NCI-H748 (cell line): ENCODE results near the gene PITPNC1.
A peak's percentile ranks its signal among the peaks of the same experiment; 100 is the strongest.
"Not testable (repeated sequence)": the region's sequence is repeated elsewhere in the genome, so short reads cannot be mapped to it uniquely, and the experiment has no call there.

Experiments used
- DNase-seq: peaks from one replicate; lab custom pipeline; 2025; ENCODE audit not compliant: unreplicated experiment; lab: John Stamatoyannopoulos, UW

PITPNC1 gene

DNA sequence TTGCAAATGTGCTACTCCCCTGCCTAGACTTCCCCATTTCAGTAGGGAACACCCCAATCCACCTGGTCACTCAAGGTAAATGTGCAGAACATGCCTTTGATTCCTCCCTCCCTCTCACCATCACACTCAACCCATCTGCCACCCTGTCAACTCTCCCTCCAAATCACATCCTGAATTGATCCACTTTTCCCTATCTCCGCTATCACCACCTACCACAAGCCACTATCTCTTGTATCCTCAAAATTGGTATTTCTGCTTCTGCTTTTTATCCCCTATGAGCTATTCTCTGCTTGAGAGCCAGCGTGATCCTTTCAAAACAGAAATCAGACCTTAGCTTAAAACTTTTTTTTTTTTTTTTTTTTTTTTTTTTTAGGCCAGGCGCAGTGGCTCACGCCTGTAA, 335.3 kb downstream of the PITPNC1 start:
- no peak for DNase-seq

DNA sequence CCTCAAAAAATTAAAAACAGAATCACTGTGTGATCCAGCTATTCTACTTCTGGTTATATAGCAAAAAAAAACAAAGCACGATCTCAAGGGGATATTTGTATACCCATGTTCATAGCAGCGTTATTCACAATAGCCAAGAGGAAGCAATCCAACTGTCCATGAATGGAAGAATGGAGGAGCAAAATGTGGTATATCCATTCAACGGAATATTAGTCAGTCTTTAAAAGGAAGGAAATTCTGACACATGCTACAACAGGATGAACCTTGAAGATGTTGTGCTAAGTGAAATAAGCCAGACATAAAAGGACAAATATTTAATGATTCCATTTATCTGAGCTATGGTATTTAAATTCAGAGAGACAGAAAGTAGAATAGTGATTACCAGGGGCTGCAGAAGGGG, 336.1 kb downstream of the PITPNC1 start:
- no peak for DNase-seq

DNA sequence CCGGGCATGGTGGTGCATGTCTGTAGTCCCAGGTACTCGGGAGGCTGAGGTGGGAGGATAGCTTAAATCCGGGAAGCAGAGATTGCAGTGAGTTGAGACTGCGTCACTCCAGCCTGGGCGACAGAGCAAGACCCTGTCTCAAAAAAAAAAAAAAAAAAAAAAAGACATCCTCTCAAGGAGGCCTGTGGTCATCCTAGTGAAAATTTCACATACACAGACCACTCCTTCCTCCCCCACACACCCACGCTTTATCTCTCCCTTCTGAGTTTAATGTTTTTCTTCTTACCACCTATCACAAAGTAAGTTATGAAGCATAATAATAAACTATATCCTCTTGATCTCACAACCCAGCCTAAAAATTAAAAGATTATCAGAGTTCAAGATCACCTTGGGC, 339.3 kb downstream of the PITPNC1 start:
- no peak for DNase-seq

DNA sequence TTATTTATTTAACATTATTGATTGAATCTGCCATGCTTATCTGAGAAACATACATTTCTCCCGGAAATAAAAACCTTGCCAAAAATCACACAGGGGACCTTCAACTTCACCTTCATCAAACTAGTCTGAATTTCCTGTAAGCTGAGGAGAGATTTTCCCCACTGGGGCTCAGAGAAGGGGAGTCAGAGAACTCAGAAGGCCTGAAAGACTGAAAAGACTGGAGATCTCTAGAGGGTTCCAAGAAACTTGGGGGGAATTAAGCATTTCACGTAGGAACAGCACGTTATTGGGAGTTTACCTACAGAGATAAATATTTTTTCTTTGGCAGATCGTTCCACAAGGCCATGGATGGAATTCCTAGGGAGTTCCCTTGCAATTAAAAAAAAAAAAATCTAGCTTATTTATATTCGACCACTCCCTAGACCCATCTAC, 340.1 kb downstream of the PITPNC1 start:
- DNase-seq, result no peak

DNA sequence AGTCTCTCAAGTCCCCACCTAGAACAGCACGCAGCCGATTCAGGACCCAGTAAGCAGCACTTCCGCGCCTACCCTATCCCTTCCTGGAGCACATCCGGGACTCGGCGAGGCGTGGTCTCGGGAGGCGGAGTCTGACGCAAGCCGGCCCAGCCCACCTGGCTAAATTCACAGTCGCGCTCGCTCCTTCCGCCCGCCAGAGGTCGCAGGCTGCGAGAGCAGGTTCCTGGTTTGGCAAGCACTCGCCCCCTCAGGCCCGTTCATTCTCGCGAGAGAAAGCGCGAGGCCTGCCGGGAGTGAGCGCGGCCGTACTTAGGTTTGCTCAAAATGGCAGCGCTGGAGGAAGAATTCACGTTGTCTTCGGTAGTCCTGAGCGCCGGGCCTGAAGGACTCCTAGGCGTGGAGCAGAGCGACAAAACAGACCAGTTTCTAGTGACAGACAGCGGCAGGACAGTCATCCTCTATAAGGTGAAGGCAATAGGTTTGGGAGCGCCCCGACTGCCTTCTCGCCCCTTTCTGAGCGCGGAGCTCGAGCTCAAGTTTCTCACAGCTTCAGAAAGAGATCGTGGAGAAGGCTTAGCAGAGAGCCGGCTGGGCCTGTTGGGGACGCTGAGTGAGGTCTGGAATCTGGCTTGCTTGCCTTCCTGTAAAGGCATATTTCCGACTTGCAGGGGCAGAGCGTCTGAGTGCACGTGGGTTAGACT, 340.7 kb downstream of the PITPNC1 start, which contains the start of gene NOL11:
Gene NOL11, plus strand, starts transcription at position 313 of the 701 bp plus-strand sequence. Its CDS starts 12 bp downstream, at position 325.
- DNase-seq, result peak; percentile 98

DNA sequence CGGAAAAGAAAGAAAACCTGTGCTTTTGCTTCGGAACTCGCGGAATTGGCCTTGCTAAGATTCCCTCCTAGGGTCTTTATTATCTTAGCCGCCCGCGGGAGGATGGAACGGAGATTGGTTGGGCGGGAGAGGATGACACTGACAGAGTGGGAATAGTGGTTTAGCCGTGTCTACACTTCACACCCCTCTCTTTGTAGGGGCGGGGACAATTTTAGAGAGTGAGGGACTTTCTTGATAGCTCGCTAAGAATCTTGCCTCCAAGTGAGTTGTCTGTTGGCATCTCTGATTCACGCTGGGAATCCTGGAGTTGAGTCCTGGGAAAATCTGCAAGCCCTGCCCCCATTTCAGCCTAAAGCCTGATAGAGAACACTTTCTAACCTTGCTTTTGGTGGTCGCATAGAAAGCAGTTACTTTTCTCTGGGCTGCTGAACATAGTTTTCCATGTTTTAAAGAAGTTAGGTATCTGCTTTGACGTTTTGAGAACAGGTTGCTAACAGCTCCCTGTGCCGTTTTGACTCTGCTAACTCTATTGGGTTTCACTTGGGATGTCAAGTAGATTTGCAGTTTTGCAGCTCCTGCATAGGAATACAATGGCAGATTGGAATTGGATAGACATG, 341.4 kb downstream of the PITPNC1 start:
- peak; percentile 67 for DNase-seq

DNA sequence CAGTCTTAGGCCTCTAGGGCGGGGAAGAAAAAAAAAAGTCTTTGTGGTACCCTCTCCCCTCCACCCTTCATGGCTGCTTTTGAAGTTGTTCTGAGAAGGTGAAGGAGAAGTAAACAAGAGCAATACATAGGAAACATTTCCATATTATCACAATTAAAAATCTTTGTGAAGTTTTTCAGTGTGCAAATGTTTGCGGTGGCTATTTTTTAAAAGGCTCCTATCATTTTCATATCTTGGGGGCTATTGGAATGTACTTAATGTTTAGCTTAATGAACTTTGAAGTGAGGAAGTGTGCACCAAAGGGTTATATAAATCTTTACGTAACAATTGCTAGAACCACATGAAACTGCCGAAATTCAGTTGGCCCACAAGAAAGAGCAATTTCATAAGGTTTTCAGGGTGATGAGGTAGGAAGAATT, 348.3 kb downstream of the PITPNC1 start:
- no peak for DNase-seq

DNA sequence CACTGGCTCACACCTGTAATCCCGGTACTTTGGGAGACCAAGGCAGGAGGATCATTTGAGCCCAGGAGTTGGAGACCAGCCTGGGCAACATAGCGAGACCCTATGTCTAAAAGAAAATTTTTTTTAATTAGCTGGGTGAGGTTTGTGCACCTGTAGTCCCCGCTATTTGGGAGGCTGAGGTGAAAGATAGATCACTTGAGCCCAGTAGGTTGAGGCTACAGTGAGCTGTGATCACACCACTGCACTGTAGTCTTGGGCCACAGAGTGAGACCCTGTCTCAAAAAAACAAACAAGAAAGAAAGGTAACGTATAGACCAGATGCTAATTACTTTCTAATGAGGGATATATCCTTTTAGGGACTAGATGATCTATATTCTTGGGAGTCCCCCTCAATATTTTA, 348.7 kb downstream of the PITPNC1 start:
- no peak for DNase-seq

DNA sequence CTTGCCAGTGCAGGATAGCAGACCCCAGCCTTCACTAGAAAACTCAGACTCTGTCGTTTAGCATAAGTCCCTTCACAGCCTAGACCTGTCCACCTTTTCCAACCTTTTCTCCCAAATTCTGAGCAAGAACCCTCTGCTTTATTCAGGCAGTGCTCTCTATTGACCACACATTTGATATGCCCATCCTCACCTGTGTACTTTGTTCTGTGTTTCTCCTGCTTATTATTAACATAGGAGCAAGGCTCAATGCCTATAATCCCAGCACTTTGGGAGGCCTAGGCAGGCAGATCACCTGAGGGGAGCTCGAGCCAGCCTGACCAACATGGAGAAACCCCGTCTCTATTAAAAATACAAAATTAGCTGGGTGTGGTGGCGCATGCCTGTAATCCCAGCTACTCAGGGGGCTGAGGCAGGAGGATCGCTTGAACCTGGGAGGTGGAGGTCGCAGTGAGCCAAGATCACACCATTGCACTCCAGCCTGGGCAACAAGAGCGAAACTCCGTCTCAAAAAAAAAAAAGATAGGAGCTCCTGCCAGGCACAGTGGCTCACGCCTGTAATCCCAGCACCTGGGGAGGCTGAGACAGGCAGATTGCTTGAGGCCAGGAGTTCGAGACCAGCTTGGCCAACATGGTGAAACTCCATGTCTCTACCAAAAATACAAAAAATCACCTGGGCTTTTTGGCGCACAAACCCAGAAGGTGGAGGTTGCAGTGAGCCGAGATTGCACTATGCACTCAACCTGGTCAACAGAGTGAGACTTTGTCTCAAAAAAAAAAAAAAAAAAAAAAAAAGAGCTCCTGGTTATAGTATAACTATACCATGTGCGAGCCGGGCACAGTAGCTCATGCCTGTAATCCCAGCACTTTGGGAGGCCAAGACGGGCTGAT, 350.3 kb downstream of the PITPNC1 start:
- not testable (repeated sequence) for DNase-seq

DNA sequence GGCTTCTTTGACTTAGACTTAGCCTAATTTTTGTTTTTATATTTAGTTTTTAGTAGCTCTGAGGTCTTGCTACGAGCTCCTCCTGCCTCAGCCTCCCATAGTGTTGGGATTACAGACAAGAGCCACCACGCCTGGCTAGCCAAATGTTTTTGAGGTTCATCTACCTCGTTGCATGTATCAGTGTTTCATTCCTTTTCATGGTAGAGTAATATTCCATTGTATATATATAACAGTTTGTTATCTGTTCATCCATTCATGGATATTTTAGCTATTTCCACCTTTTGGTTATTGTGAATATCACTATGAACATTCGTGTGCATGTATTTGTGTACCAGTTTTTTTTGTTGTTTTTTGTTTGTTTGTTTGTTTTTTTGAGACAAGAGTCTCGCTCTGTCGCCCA, 352.8 kb downstream of the PITPNC1 start:
- DNase-seq, result no peak

DNA sequence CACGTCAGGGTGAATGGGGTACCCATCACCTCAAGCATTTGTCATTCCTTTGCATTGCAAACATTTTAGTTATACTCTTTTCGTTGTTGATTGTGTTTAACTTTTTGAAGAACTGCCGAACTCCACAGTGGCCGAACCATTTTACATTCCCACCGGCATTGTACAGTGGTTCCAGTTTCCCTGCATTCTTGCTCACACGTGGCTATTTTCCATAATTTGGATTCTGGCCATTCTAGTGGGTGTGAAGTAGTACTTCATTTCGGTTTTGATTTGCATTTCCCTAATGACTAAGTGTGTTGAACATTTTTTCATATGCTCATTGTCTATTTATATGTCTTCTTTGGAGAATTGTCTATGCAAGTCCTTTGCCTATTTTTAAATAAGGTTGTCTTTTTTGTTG, 353.6 kb downstream of the PITPNC1 start:
- DNase-seq, result no peak

DNA sequence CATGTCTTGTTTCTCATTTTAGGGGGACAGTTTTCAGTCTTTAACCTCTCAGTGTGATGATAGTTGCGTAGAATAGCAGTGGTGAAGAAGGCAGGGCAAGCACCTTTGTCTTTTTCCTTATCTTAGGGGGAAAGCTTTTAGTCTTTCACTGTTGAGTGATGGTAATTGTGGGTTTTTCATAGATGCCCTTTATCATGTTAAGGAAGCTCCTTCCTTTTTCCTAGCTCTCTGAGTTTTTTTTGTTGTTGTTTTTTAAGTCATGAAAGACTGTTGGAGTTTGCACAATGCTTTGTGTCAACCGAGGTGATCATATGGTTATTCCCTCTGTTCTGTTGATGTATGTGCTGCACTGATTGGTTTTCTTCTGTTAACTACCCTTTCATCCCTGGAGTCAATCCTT, 356.4 kb downstream of the PITPNC1 start:
- DNase-seq, result no peak

DNA sequence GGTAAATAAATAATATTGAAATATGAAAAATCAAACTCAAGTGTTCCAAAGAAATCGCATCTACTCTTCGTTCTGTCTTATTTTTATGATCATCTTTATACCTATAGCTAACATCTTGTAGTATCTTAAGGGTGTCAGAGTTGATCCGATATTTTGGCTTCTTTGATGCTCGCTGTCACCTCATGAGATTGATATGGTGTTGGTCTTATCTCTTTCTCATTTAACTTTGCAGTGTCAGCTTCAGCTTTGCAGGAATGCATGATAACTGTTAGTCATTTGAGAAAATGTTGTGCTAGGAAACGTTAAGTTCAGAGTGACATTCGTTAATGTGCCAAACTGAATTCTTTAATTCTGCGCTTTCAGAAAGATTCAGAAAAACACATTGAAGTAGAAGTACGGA, 360.1 kb downstream of the PITPNC1 start:
- DNase-seq, result no peak

DNA sequence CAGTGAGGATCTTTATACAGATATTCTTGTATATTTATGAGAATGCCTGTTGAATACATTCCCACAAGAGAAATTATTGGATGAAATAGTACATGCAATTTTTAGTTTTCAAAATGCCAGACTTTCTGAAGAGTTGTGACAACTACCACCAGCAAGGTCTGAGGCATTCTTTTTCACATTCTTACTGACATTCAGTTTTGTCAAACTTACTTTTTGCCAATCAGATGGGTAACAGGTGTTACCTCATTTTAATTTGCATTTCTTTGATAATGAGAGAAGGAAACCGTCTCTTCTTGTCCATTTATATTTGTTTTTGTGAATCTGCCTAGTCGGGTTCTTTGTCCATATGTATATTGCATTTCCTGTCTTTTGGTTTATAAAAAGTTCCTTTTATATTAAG, 364.9 kb downstream of the PITPNC1 start:
- no peak for DNase-seq
